ENCODE results near the gene NELL1. TPM values are rescaled to one million over a fixed set of nuclear protein-coding genes. Genes with fewer than 3 reads are reported as not detected.

Gene NELL1
- total RNA-seq, 1 donor from 2014 or later: not detected

- DNase-seq: no peak
- no peak for ATAC-seq (ENCODE audit: low read depth)
- no peaks in the 10 kb centered on the region for H3K36me3 Mint-ChIP-seq (ENCODE audit: low read depth)
- peaks cover 6% of the 10 kb centered on the region for H3K9me3 Mint-ChIP-seq
- TF ChIP-seq CTCF (IDR thresholded peaks at IDR 0.05): no peak
- no peaks in the 10 kb centered on the region for H3K27me3 Mint-ChIP-seq
- no peak overlapping the region for H3K4me3 Mint-ChIP-seq
- ChIA-PET CTCF (no interaction called here), POLR2A (no interaction called here)
- intact Hi-C loops (cut with micrococcal nuclease): no loop called here
- H3K4me1 Mint-ChIP-seq: no peaks in the 10 kb centered on the region
- no peak overlapping the region for H3K27ac Mint-ChIP-seq
Observed at GRCh38 chr11:21066030-21066429, 396.6 kb downstream of the NELL1 start.

- no peak for TF ChIP-seq CTCF (IDR thresholded peaks at IDR 0.05)
- no peaks in the 10 kb centered on the region for H3K36me3 Mint-ChIP-seq (ENCODE audit: low read depth)
- POLR2A ChIA-PET: no interaction called here
- intact Hi-C loops (cut with micrococcal nuclease): no loop called here
- ATAC-seq (ENCODE audit: low read depth) (no peak), DNase-seq (no peak)
- CTCF ChIA-PET: no interaction called here
- no peaks in the 10 kb centered on the region for H3K4me1 Mint-ChIP-seq
- no peaks in the 10 kb centered on the region for H3K27me3 Mint-ChIP-seq
- H3K27ac Mint-ChIP-seq: no peak overlapping the region
- peaks cover 2% of the 10 kb centered on the region for H3K9me3 Mint-ChIP-seq
- no peak overlapping the region for H3K4me3 Mint-ChIP-seq
Observed at GRCh38 chr11:21068886-21069285, 399.5 kb downstream of the NELL1 start.

GRCh38 chr11:21069909-21070308 is 400.5 kb downstream of the NELL1 start:
- Mint-ChIP-seq H3K4me3 (no peak overlapping the region), H3K36me3 (ENCODE audit: low read depth) (no peaks in the 10 kb centered on the region), H3K4me1 (no peaks in the 10 kb centered on the region), H3K27ac (no peak overlapping the region), H3K27me3 (no peaks in the 10 kb centered on the region), H3K9me3 (peaks cover 2% of the 10 kb centered on the region)
- ATAC-seq (ENCODE audit: low read depth) (no peak), DNase-seq (no peak)
- CTCF ChIA-PET: no interaction called here
- no peak for TF ChIP-seq CTCF (IDR thresholded peaks at IDR 0.05)
- POLR2A ChIA-PET: no interaction called here
- intact Hi-C loops (cut with micrococcal nuclease): no loop called here

GRCh38 chr11:21072558-21072957 is 403.2 kb downstream of the NELL1 start:
- intact Hi-C loops (cut with micrococcal nuclease): no loop called here
- ChIA-PET CTCF (no interaction called here), POLR2A (no interaction called here)
- H3K27ac Mint-ChIP-seq: no peak overlapping the region
- H3K36me3 Mint-ChIP-seq (ENCODE audit: low read depth): no peaks in the 10 kb centered on the region
- no peaks in the 10 kb centered on the region for H3K27me3 Mint-ChIP-seq
- no peak for TF ChIP-seq CTCF (IDR thresholded peaks at IDR 0.05)
- DNase-seq (no peak), ATAC-seq (ENCODE audit: low read depth) (no peak)
- no peak overlapping the region for H3K4me3 Mint-ChIP-seq
- H3K4me1 Mint-ChIP-seq: no peaks in the 10 kb centered on the region
- peaks cover 2% of the 10 kb centered on the region for H3K9me3 Mint-ChIP-seq

GRCh38 chr11:21082853-21083252 is 413.5 kb downstream of the NELL1 start:
- H3K4me3 Mint-ChIP-seq: no peak overlapping the region
- H3K27me3 Mint-ChIP-seq: no peaks in the 10 kb centered on the region
- H3K27ac Mint-ChIP-seq: no peak overlapping the region
- ChIA-PET POLR2A (no interaction called here), CTCF (no interaction called here)
- ATAC-seq (ENCODE audit: low read depth) (no peak), DNase-seq (no peak)
- H3K9me3 Mint-ChIP-seq: peaks cover 2% of the 10 kb centered on the region
- no peaks in the 10 kb centered on the region for H3K4me1 Mint-ChIP-seq
- no peaks in the 10 kb centered on the region for H3K36me3 Mint-ChIP-seq (ENCODE audit: low read depth)
- intact Hi-C loops (cut with micrococcal nuclease): no loop called here
- no peak for TF ChIP-seq CTCF (IDR thresholded peaks at IDR 0.05)
